ENCODE measurements around the gene FAM120C.

- TF ChIP-seq EZH2phosphoT487 (IDR thresholded peaks at IDR 0.05; ENCODE audit: borderline replicate concordance, low read length) (no peak), CTCF (conservative IDR thresholded peaks at IDR 0.05; ENCODE audit: low read depth, low read length) (no peak)
These were observed 25.5 kb upstream of the FAM120C start for GRCh38 chrX:54208531-54208930.

All from PC-3 (cell line).